Hepatocyte (in vitro differentiated cells): ENCODE data around the gene VARS1.

Source experiments
- CTCF ChIP-seq: fragments of 200-600 bp; sonication (generic); IDR thresholded peaks from 2 replicates; pipeline ENCODE4 v1.5.1; 2016; ENCODE audit warnings: antibody characterized with exemption, mild to moderate bottlenecking; ENCODE audit not compliant: poor library complexity
- EZH2 ChIP-seq: fragments of 200-600 bp; sonication (generic); IDR thresholded peaks from 2 replicates; pipeline ENCODE4 v1.6.1; 2016; ENCODE audit warnings: antibody characterized with exemption, mild to moderate bottlenecking, borderline replicate concordance
- EZH2phosphoT487 ChIP-seq: fragments of 200-600 bp; sonication (generic); IDR thresholded peaks from one replicate; pipeline ENCODE4 v1.6.1; 2018; ENCODE audit warnings: antibody characterized with exemption, mild to moderate bottlenecking, low read depth, moderate library complexity; ENCODE audit not compliant: unreplicated experiment, severe bottlenecking

GRCh38 chr6:31794866-31795615 lies 511 bp downstream of the VARS1 start:
- no peak for TF ChIP-seq CTCF
- no peak for TF ChIP-seq EZH2phosphoT487
- TF ChIP-seq EZH2 = no peak
